HG03432 (cell line): Measurements from ENCODE around the gene NEMP1.

Source experiments
- ATAC-seq: cut with Tn5 transposase; IDR thresholded peaks from one replicate; pipeline ENCODE4 v1.9.1; 2021; ENCODE audit warnings: mild to moderate bottlenecking, moderate library complexity; ENCODE audit not compliant: unreplicated experiment

Gene NEMP1

GRCh38 chr12:57006809-57007475 lies 71.6 kb downstream of the NEMP1 start:
- ATAC-seq = no peak

- peak; percentile 79 for ATAC-seq
Observed at GRCh38 chr12:57005980-57006808, 72.4 kb downstream of the NEMP1 start, which contains the start of gene ZBTB39. Gene ZBTB39 (minus strand): TSS chr12:57006546. CDS start chr12:57004917, 1,629 bp downstream.
